ENCODE measurements around the gene SEPHS2. TPM values are rescaled to one million over a fixed set of nuclear protein-coding genes. Genes with fewer than 3 reads are reported as not detected.

SEPHS2 gene
- total and polyA plus RNA-seq, 2 of the 8 experiments (the other 6 are each of a cell fraction or from before 2014, with no cell fraction given): 28.2 to 61.8 TPM

GRCh38 chr16:30449116-30449435, 3.4 kb upstream of the SEPHS2 start (continued):
- no peak for TF ChIP-seq TCF12 (IDR thresholded peaks at IDR 0.05; ENCODE audit: low read depth, low read length)
- TF ChIP-seq, protein P1, sequence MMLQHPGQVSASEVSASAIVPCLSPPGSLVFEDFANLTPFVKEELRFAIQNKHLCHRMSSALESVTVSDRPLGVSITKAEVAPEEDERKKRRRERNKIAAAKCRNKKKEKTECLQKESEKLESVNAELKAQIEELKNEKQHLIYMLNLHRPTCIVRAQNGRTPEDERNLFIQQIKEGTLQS (IDR thresholded peaks at IDR 0.05; ENCODE audit: insufficient read depth, low read depth, low read length): no peak
